Adrenal gland (tissue), 19 donors: ENCODE data around the gene MBNL1. TPM values are rescaled to one million over a fixed set of nuclear protein-coding genes. Genes with fewer than 3 reads are reported as not detected.

ENCODE experiments used
- DNase-seq, 7 donors: peaks; one replicate each; pipeline ENCODE4 v3.0.0-alpha.2; 2019 to 2020
- H3K27ac ChIP-seq, 5 donors: fragments of 200-600 bp; sonication (generic) in 4 of 5; 1 replicate in 3 of 5; 2 replicates in 2 of 5; pipeline versions ENCODE4 v1.5.1 to v1.8.0; 2016 to 2020; ENCODE audit warnings: mild to moderate bottlenecking in 1 of 5
- H3K27me3 ChIP-seq: fragments of 200-600 bp; 2 replicates; pipeline ENCODE4 v1.8.0; 2021
- H3K36me3 ChIP-seq, 2 donors: fragments of 200-600 bp; replicated peaks in 1 of 2; 1 replicate in 1 of 2; 2 replicates in 1 of 2; pipeline versions ENCODE4 v1.5.1 to v1.8.0; 2018 to 2022
- H3K4me1 ChIP-seq, 2 donors: fragments of 200-600 bp; replicated peaks in 1 of 2; 1 replicate in 1 of 2; 2 replicates in 1 of 2; pipeline versions ENCODE4 v1.5.1 to v1.8.0; 2018 to 2021
- H3K4me3 ChIP-seq, 4 donors: fragments of 200-600 bp; sonication (generic) in 3 of 4; one replicate each; pipeline ENCODE4 v1.5.1; 2016 to 2018
- H3K9me3 ChIP-seq, 3 donors: fragments of 200-600 bp; sonication (generic) in 1 of 3; replicated peaks in 1 of 3; 1 replicate in 2 of 3; 2 replicates in 1 of 3; pipeline versions ENCODE4 v1.5.1 to v1.8.0; 2016 to 2021
- POLR2A ChIP-seq, 2 donors: fragments of 450-650 bp; IDR thresholded peaks; one replicate each; pipeline ENCODE4 v1.6.1; 2017; ENCODE audit warnings: antibody characterized with exemption in 2 of 2, mild to moderate bottlenecking in 2 of 2, moderate library complexity in 1 of 2
- WGBS, 4 donors: extraction: QIAGEN DNeasy Blood & Tissue Kit in 2 of 4; methylation state at CpG; one replicate each; pipeline versions ENCODE4 v1.1.5 to v1.1.7; 2013 to 2017; 5-methylcytosine and 5-hydroxymethylcytosine counted together
- intact Hi-C, 2 donors: fragments of 100-400 bp; cut with DNase I; formaldehyde crosslinking; loops; one replicate each; pipeline versions ENCODE4 v1.14.1 to v1.15.0; 2022 to 2023
- long read RNA-seq, 10 donors: library from polyadenylated mRNA in 3 of 10; unstranded in 2 of 10; stranded (forward) in 1 of 10; transcript quantifications; one replicate each; pipeline ENCODE4 v2.0.0 and lab custom pipeline, GENCODE V29; 2021 to 2026
- polyA plus RNA-seq, 3 donors: library from polyadenylated mRNA; stranded (reverse); fragments of 200-250 nt in 2 of 3; fragments of 350-450 nt in 1 of 3; fragmentation: Illumina TruSeq in 1 of 3; extraction: RNeasy Lipid Tissue Mini Kit (QIAGEN cat#74804) in 1 of 3; gene quantifications; one replicate each; pipeline ENCODE4 v1.2.3, GENCODE V29; 2013 to 2014
- total RNA-seq, 9 donors: library from RNA; depleted of rRNA in 4 of 9; stranded (reverse); fragments of >200 nt in 4 of 9; fragments of 120-200 nt in 1 of 9; fragmentation: NEBNext Ultra II Directional in 1 of 9; extraction: Animal tissue kit (Norgen Biotek cat#: 25700) in 1 of 9; gene quantifications; one replicate each; pipeline versions ENCODE4 v1.1.0 to v1.2.4, GENCODE V29; 2013 to 2023
- TF ChIP-seq, protein P1 (sequence below), 6 experiments: fragments of 450-650 bp in 4 of 6; fragments of 200-600 bp in 2 of 6; sonication (generic) in 1 of 6; IDR thresholded peaks; 1 replicate in 5 of 6; 2 replicates in 1 of 6; pipeline versions ENCODE4 v1.5.1 to v1.8.0; 2016 to 2021; ENCODE audit warnings: antibody characterized with exemption in 6 of 6, mild to moderate bottlenecking in 2 of 6, moderate library complexity in 1 of 6
- donor health status: healthy with polysubstance abuse.
- donor health status: Bipolar disorder and iron deficiency.
- donor health status: DM: yes; HTN: yes; CAD: no.
- donor health status: DM: no; HTN: no; CAD: no.
- donor health status: DM: no; HTN: no; CAD: no.
- donor health status: DM: yes; HTN: yes; CAD: no.

Gene MBNL1, protein sequence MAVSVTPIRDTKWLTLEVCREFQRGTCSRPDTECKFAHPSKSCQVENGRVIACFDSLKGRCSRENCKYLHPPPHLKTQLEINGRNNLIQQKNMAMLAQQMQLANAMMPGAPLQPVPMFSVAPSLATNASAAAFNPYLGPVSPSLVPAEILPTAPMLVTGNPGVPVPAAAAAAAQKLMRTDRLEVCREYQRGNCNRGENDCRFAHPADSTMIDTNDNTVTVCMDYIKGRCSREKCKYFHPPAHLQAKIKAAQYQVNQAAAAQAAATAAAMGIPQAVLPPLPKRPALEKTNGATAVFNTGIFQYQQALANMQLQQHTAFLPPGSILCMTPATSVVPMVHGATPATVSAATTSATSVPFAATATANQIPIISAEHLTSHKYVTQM
- total RNA-seq = 100 to 1,000 TPM in 7 of 9 donors, 10 to 100 TPM in 2; 85.5 to 252 (median 137) TPM
- polyA plus RNA-seq = 10 to 100 TPM; 30.6 to 63.8 (median 36.2) TPM
- long read RNA-seq, donor 1, full-length matches to known transcripts = 3 of 3 reads
- long read RNA-seq, donor 1, partial matches to known transcripts = 0 of 3 reads
- long read RNA-seq, donor 1, other reads (novel, unspliced or antisense) = 0 of 3 reads
- long read RNA-seq, donor 2, full-length matches to known transcripts = 4 of 4 reads
- long read RNA-seq, donor 2, partial matches to known transcripts = 0 of 4 reads
- long read RNA-seq, donor 2, other reads (novel, unspliced or antisense) = 0 of 4 reads
- long read RNA-seq, donor 3, full-length matches to known transcripts = 6 of 6 reads
- long read RNA-seq, donor 3, partial matches to known transcripts = 0 of 6 reads
- long read RNA-seq, donor 3, other reads (novel, unspliced or antisense) = 0 of 6 reads
- long read RNA-seq, donor 4, partial matches to known transcripts = 3 of 11 reads
- long read RNA-seq, donor 4, other reads (novel, unspliced or antisense) = 8 of 11 reads
- long read RNA-seq, donor 5, full-length matches to known transcripts = 6 of 45 reads
- long read RNA-seq, donor 5, partial matches to known transcripts = 14 of 45 reads
- long read RNA-seq, donor 5, other reads (novel, unspliced or antisense) = 25 of 45 reads
- long read RNA-seq, donor 6, full-length matches to known transcripts = 3 of 18 reads
- long read RNA-seq, donor 6, partial matches to known transcripts = 5 of 18 reads
- long read RNA-seq, donor 6, other reads (novel, unspliced or antisense) = 10 of 18 reads
- long read RNA-seq, donor 7, full-length matches to known transcripts = 2 of 13 reads
- long read RNA-seq, donor 7, partial matches to known transcripts = 11 of 13 reads
- long read RNA-seq, donor 7, other reads (novel, unspliced or antisense) = 0 of 13 reads
- long read RNA-seq, donor 8, full-length matches to known transcripts = 7 of 13 reads
- long read RNA-seq, donor 8, partial matches to known transcripts = 6 of 13 reads
- long read RNA-seq, donor 8, other reads (novel, unspliced or antisense) = 0 of 13 reads
- long read RNA-seq, donor 9, full-length matches to known transcripts = 2 of 7 reads
- long read RNA-seq, donor 9, partial matches to known transcripts = 5 of 7 reads
- long read RNA-seq, donor 9, other reads (novel, unspliced or antisense) = 0 of 7 reads
- long read RNA-seq, donor 10, full-length matches to known transcripts = 1 of 17 reads
- long read RNA-seq, donor 10, partial matches to known transcripts = 16 of 17 reads
- long read RNA-seq, donor 10, other reads (novel, unspliced or antisense) = 0 of 17 reads

- H3K9me3 ChIP-seq = no peaks in the 10 kb centered on the region
- 0% methylated on average over 1 to 50 of the region's 50 CpGs for WGBS, 4 donors
- peak within 1 kb of the TSS; percentile 71 to 93 (median 86) for H3K4me3 ChIP-seq
- H3K27me3 ChIP-seq = no peaks in the 10 kb centered on the region
- TF ChIP-seq POLR2A (IDR thresholded peaks at IDR 0.05) = peak in 1 of 2 donors; percentile 58
- TF ChIP-seq, protein P1, sequence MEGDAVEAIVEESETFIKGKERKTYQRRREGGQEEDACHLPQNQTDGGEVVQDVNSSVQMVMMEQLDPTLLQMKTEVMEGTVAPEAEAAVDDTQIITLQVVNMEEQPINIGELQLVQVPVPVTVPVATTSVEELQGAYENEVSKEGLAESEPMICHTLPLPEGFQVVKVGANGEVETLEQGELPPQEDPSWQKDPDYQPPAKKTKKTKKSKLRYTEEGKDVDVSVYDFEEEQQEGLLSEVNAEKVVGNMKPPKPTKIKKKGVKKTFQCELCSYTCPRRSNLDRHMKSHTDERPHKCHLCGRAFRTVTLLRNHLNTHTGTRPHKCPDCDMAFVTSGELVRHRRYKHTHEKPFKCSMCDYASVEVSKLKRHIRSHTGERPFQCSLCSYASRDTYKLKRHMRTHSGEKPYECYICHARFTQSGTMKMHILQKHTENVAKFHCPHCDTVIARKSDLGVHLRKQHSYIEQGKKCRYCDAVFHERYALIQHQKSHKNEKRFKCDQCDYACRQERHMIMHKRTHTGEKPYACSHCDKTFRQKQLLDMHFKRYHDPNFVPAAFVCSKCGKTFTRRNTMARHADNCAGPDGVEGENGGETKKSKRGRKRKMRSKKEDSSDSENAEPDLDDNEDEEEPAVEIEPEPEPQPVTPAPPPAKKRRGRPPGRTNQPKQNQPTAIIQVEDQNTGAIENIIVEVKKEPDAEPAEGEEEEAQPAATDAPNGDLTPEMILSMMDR (IDR thresholded peaks at IDR 0.05) = no peak
- no peaks in the 10 kb centered on the region for H3K36me3 ChIP-seq
- H3K4me1 ChIP-seq = peaks cover 9 to 52% of the 10 kb centered on the region in 2 donors
- intact Hi-C loops = no loop called here
- H3K27ac ChIP-seq = peak within 1 kb of the TSS; percentile 81 to 98 (median 96)
- DNase-seq = peak in 6 of 7 donors; percentile 74 to 90 (median 78)
Measured at GRCh38 chr3:152268555-152269055, at the start of gene MBNL1. MBNL1 (plus strand) TSS chr3:152268929; CDS start chr3:152300194, 31,265 bp downstream.

DNA sequence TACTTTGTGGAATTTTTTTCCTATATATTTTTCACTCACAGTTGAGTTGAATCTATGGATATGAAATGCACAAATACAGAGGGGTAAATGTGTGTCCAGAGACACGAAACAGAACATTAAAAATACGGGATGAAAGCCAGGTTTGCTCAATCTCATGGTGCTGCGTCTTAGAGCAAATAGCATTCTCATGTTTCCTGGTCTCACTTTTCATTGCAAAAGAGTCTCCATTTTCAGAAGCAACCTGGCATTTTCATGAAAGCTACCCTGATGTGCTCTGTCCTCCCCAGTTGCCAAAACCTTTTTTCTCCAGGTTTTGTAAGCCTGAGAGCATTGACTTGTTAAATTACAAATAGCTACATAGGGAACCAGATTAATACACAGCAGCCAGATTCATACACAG is 49.5 kb upstream of the MBNL1 start:
- Histone ChIP-seq H3K36me3 (no peaks in the 10 kb centered on the region), H3K27me3 (no peaks in the 10 kb centered on the region), H3K4me3 (no peak overlapping the region), H3K27ac (no peak overlapping the region), H3K4me1 (peaks cover 0 to 7% of the 10 kb centered on the region in 2 donors), H3K9me3 (no peaks in the 10 kb centered on the region)
- no peak for TF ChIP-seq POLR2A (IDR thresholded peaks at IDR 0.05)
- TF ChIP-seq, protein P1 (IDR thresholded peaks at IDR 0.05) = no peak
- 73 to 77% (median 75%) methylated on average over 3 of the region's 3 CpGs for WGBS, 4 donors
- DNase-seq = no peak
- intact Hi-C loops = no loop called here

DNA sequence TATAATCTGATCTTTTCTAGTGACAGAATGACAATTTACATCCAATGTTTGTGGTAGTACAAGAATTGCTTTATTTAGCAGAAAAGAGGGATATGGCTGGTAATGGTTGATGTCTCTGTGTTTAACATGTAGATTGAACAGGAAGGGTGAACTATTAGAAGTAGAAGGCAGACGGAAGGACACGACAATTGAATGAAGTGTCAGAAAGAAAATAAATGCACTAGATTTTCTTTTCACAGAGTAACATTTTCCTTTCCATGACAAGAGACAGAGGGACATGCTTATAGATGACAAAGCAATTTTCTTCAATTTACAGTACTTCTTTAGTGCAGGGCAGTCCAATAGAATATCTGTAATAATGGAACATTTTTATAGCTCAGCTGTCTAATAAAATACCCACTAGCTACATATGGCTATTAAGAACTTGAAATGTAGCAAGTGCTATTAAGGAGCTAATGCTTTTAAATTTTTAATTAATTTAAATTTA is 48.9 kb upstream of the MBNL1 start:
- TF ChIP-seq, protein P1 (IDR thresholded peaks at IDR 0.05) = no peak
- no peak for TF ChIP-seq POLR2A (IDR thresholded peaks at IDR 0.05)
- Histone ChIP-seq H3K27me3 (no peaks in the 10 kb centered on the region), H3K4me1 (peaks cover 0 to 7% of the 10 kb centered on the region in 2 donors), H3K9me3 (no peaks in the 10 kb centered on the region), H3K4me3 (no peak overlapping the region), H3K27ac (no peak overlapping the region), H3K36me3 (no peaks in the 10 kb centered on the region)
- 79 to 90% (median 83%) methylated on average over 2 of the region's 2 CpGs for WGBS, 4 donors
- intact Hi-C loops = no loop called here
- no peak for DNase-seq
